HG03280 (cell line): Measurements from ENCODE around the gene CDH16.
"Not testable (repeated sequence)": the region's sequence is repeated elsewhere in the genome, so short reads cannot be mapped to it uniquely, and the experiment has no call there.

Source experiments
- ATAC-seq: cut with Tn5 transposase; IDR thresholded peaks from one replicate; pipeline ENCODE4 v1.9.1; 2021; ENCODE audit warnings: mild to moderate bottlenecking, moderate library complexity; ENCODE audit not compliant: unreplicated experiment

Gene CDH16

GRCh38 chr16:66878067-66878466 lies 40.6 kb downstream of the CDH16 start:
- no peak for ATAC-seq

- ATAC-seq = no peak
These were observed 44.5 kb downstream of the CDH16 start for GRCh38 chr16:66874079-66874775.

GRCh38 chr16:66873685-66874055 lies 45.0 kb downstream of the CDH16 start:
- no peak for ATAC-seq

- ATAC-seq = peak; percentile 75
These were observed 45.6 kb downstream of the CDH16 start for GRCh38 chr16:66872943-66873684.

GRCh38 chr16:66872559-66872942 lies 46.1 kb downstream of the CDH16 start:
- no peak for ATAC-seq

GRCh38 chr16:66871840-66872239 lies 46.8 kb downstream of the CDH16 start:
- ATAC-seq = no peak

- not testable (repeated sequence) for ATAC-seq
These were observed 47.3 kb downstream of the CDH16 start for GRCh38 chr16:66871363-66871762.

GRCh38 chr16:66869424-66869823 lies 49.3 kb downstream of the CDH16 start:
- ATAC-seq = no peak

- ATAC-seq = no peak
These were observed 55.0 kb downstream of the CDH16 start for GRCh38 chr16:66863707-66864106.

- no peak for ATAC-seq
These were observed 56.6 kb downstream of the CDH16 start for GRCh38 chr16:66862023-66862520.

- no peak for ATAC-seq
These were observed 59.2 kb downstream of the CDH16 start for GRCh38 chr16:66859397-66860068.

- ATAC-seq = no peak
These were observed 59.8 kb downstream of the CDH16 start for GRCh38 chr16:66858740-66859396.
